Esophagus muscularis mucosa (tissue), 3 donors: ENCODE results near the gene ANKS1A.

ENCODE experiments used
- CTCF ChIP-seq, 3 experiments: fragments of 200-600 bp in 2 of 3; fragments of 450-650 bp in 1 of 3; sonication (generic) in 2 of 3; IDR thresholded peaks; one replicate each; pipeline ENCODE4 v1.5.1; 2017 to 2019; ENCODE audit warnings: antibody characterized with exemption in 3 of 3, mild to moderate bottlenecking in 2 of 3, moderate library complexity in 1 of 3
- POLR2AphosphoS5 ChIP-seq, 2 donors: sonication (generic); formaldehyde crosslinking; IDR thresholded peaks; one replicate each; pipeline ENCODE4 v1.6.1; 2017; ENCODE audit warnings: antibody characterized with exemption in 2 of 2

GRCh38 chr6:34877259-34877658, 11.8 kb upstream of the ANKS1A start:
- TF ChIP-seq CTCF (IDR thresholded peaks at IDR 0.05) (no peak), POLR2AphosphoS5 (IDR thresholded peaks at IDR 0.05) (no peak)
